CD4-positive, alpha-beta T cell treated with Interleukin-17A for 1 hour (primary cell): ENCODE measurements around the gene TAF1B.
A peak's percentile ranks its signal among the peaks of the same experiment; 100 is the strongest.

ENCODE experiments used
- DNase-seq: peaks from one replicate; pipeline ENCODE4 v3.0.0-alpha.2; 2020

TAF1B gene

DNA sequence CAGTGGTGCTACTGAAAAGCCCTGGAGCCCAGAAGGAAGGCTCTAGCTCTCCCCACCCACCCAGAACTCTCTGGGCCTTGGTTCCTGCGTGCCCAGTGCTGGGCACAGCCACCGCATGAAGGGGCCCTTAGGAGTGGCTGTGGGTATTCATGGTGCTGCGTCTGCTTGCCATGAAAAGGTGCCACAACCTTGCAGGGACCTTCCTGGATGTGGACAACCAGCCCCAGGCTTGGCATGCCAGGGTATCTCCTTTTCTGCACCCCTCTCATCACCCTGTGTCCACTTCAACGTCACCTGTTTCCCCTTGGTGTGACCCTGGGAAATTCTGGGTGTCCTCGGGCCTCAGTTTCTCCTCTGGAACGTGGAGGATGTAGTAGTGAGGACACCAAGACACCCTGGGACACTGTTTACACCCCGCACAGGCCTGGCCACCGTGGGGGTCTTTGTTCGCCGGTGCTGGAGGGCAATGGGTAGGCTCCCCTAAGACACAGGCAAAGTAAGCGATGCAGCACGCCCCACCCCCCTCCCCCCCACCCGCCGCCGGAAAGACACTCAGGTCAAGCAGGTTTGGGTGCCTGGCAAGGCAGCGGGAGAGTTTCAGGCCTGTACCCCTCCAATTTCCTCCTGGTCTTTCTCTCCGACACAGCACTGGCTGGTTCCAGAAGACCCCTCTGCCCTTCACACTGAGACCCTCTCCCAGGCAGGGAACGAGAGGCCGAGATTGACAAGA lies 34.8 kb upstream of the TAF1B start:
- DNase-seq: no peak

DNA sequence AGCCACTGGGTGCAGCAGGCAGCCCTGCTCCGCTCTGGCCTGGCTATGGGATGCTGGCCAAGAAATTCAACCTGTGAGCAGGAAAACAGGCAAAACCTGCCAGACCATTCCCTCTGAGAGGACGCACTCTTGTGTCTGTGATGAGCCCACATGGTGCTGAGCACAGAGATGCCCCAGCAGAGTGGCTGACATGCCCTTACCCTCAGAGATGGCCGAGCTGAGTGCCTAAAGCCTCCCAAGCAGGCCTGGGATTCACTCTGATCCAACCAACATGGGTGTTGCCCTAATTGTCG lies 34.3 kb upstream of the TAF1B start:
- DNase-seq: no peak

DNA sequence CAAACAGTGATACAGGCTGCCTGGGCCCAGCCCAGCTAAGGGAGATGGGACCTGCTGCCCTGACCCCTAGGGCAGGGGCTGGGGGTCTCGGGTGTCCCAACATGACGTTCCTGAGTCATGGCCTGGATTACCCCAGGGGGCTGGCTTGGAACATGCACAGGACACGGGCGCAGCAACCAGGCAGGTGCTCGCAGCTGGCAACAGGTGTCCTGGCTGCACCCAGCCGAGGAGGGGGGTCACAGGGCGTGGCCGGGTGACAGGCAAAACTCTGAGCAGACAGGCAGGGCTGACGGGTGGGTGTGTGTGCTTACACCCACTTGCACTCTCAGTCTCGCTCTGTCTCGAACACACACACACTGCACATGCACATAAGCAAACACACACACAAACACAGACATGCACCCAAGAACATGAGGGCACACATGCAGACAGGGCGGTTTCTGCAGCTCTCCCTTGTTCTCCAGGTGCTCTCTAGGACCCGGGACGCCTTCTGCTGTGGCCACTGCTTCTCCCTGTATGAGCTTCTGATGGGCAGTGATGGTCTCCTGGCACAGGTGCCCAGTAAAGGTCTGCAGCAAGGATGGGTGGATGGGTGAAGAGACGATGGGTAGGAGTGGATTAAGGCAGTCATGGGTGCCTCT lies 33.7 kb upstream of the TAF1B start:
- DNase-seq: no peak

DNA sequence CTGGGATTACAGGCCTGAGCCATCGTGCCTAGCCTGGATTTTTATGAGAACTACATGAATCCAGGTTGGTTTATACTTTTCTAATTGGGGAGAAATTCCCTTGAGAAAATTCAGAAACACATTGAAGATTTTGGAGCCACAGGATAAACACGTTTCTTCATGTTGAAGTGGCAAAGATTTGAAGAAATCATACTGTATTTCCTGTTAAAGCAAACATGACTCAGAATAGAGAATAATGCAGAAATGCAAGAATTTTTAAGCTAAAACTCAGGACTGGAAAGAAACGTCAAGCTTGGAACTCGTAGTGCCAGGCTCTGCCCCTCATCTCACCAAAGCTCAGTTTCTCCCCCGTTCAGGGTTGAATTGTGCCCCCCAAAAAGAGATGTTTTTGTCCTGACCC lies 32.1 kb upstream of the TAF1B start:
- DNase-seq: no peak

DNA sequence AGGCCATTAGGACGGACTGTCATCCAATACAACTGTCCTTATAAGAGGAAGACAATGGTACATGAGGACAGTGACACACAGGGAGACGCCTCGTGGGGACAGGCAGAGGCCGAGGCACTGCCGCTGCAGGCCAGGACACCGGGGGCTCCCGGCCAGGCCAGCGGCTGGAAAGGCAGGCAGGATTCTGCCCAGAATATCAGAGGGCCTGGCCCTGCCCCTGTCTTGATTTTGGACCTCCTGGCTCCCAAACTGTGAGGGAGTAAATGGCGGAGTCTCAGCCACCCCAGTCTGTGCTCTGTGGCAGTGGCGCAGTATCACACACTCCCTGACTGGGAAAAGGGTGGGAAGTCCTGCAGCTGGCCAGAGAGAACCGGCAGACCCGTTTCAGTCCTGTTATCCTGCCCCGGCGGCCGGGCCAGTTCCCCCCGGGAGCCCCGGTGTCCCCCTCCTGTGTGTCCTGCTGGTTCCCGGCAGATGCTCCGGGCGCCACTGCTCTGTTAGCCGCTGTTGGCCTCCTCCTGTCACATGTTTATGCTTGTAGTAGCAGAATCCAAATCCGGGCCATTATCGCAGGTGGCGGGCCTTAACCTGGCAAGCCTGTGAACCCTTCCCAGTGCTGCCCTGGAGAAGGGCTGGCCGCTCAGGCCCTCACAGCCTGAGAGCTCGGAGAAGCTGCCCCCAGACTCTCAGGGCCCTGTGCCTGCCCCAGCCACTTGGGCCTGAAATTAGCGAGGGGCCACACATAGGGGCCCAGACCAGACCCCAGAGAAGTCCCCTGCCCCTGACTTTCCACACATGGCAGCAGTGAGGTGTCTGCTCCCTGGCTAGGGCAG lies 31.4 kb upstream of the TAF1B start:
- no peak for DNase-seq

DNA sequence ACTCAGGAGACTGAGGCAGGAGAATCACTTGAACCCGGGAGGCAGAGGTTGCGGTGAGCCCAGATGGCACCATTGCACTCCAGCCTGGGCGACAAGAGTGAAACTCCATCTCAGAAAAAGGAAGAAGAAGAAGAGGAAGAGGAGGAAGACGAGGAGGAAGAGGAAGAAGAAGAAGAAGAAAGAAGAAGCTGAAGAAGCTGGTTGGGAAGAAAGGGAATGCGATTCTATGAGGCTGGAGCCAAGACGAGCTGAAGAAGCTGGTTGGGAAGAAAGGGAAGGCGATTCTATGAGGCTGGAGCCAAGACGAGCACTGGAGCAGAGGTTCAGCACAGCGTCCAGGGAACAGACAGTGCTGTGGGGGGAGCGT lies 30.3 kb upstream of the TAF1B start:
- no peak for DNase-seq

DNA sequence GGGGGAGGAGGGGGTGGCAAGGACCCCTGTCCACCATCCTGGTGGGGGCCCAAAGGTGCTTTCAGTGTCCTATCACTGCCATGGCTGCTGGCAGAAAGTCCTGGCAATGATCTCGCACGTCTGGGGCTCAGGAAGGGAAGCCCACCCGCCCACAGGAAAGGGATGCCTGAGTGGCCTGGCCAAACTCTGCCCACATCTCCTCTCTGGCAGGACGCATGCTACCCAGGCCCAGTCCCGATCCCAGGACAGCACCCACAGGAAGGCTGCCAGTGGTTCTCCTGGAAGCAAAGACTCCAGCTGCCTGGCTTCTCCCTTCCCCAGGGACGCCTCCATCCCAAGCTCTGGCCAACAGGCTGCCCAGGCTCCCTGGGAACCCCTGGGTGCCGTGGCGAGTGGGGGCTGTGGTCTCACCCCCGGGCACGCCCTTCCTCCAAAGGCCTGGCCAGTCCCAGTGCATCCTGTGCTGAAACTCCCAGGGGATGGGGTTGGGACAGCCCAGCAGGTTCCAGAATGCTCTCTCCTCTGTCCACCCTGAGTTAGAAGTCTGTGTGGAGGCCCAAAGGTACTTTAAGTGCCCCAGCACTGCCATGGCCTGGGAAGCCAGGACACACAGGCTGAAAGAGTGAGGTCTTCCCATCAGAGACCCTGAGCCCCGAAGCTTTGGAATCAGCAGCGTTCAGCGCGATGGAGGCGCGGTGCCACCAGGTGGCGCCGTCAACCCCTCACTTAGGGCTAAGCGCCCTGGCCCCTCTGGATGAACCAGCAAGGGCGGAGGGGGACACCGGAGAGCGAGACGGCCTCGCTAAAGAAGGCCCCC lies 29.8 kb upstream of the TAF1B start:
- DNase-seq: peak; percentile 67

DNA sequence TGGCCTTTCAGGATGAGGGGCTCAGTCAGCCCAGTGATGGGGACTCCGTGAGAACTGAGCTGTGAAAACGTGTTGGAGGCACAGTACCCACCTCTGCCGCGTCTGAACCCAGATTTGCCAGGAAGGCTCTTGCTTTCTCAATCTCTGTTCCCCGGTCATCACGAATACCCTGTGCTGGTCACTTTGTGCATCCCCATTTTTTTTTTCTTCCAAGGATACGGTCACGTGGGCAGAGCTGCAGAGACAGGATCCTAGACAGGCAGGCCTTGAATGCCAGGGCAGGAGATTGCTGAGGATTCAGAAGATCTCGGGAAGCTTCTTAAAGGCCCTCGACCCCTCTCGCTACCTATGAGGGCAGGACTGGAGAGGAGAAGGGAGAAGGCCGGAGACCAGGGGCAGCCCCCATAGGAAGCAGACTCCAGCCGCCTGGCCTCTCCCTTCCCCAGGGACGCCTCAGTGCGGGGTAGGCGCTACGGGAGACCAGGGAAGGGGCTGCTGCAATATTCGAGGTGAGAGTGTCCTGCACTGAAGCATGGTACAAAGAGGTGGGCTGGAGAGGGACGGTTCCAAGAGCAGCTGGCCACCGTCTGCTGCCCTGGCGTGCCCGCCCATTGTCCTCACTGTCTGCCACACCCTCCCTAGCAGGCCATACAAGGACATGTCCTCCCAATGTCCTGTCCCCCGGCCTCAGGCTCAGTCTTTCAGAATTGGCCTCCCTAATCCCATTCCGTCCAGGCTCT lies 29.0 kb upstream of the TAF1B start:
- DNase-seq: no peak

DNA sequence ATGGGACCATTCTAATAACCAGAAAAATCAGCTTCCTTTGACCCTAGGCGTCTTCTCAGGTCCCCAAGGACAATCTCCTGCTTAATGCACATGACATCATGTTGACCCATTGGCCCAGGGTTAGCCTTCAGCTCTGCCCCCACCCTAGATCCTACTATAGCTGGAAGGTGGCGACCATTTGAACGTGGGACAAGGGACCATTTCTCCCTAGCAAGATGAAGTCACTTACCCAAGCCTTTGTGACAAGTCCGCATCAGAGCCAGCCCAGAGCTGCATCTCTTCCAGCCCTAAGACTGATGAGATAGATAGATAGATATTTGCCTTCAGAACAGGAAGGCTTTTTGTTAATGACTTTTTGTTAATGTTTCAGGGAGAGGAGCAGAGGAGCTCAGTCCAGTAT lies 28.2 kb upstream of the TAF1B start:
- no peak for DNase-seq

DNA sequence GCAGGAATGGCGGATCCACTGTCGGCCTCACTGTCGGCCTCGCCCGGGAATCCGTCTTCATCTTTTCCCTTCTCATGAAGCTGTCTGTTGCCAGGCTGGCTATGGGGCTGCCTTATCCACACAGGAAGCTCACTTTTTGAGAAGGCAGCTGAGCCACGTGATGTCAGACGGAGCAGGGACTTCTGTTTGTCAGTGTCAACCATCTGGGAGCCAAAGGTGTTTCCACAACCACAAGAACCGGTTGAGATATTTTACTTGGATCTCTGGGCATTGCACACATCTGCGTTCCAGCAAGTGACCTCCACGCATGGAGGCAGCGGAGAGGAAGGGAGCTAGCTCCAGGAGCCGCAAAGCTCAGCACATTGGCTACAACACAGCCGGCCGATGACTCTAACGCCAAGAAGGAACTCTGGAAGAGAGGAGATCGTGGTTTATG lies 27.4 kb upstream of the TAF1B start:
- DNase-seq: no peak

DNA sequence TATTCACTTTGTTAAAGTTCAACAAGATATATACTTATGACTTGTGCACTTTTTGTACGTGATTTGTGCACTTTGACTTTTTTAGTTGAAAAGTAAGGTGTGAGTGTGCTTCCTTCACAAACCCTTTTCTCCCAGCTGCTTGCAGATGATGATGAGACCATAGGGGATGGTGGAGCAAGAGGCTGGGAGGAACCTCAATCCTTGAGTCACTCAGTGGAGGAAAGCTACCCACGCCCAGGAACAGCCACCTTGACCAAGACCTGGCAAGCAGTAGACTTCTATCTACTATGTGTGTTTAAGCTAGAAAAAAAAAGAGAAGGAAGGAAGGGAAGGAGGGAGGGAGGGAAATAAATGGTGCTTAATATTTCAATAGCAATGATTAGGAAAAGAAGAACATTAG lies 25.2 kb upstream of the TAF1B start:
- DNase-seq: no peak

DNA sequence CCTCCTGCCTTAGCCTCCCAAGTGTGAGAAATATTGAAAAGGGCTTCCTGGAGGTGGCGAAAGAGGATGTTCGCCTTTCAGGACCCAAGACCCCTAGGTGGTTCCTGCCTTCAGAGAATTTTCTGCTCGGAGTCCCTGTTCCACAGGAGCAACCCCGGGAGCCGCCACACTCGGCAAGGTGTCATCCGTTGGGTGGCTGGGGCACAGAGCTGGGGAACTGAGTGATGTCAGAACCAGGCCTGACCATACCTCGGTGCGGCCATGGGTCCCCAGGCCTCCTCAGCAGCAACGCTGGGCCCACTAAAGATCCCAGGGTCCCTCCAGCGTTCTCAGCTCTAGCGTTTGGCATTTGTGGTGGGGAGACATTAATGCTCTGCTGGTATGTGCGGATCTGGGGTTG lies 23.7 kb upstream of the TAF1B start:
- DNase-seq: no peak

DNA sequence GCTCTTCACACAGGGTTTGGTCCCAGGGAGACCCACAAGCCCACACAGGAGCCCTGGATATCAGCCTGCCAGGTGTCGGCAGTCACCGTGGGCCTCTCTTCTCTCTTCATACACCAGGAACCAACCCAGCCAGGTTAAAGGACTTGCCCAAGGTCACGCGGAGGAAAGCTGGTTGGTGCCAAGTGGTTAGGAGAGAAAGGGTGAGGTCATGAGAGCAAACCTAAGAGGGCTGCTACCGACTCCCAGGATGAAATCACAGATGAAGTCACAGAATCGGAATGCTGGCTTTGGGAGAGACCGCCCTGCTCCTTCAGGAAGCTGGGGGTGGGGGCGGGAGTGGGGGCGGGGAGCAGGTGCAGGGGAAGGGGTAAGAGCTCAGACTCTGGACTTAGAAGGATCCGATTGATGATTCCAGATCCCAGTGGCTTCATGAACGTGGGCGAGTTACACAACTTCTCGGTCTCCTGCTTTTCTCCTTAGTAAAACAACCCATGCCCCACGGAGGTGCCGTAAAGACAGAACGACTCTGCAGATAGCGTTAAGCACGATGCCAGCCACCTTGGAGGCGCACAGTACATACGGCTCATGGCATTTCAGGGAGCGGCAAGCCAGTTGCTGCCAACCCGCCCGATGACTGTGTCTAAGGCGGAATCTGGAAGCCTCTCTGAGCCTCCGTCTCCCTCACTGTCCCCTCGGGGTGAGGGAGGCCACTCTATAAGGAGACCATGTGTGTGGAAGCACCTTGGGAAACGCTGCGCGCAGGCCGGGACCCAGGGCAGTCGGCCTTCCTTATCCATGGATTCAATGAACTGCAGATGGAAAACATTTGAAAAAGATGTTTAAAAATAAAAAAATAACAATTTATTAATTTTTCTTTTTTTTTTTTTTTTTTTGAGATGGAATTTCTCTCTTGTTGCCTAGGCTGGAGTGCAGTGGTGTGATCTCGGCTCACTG lies 23.0 kb upstream of the TAF1B start:
- no peak for DNase-seq

DNA sequence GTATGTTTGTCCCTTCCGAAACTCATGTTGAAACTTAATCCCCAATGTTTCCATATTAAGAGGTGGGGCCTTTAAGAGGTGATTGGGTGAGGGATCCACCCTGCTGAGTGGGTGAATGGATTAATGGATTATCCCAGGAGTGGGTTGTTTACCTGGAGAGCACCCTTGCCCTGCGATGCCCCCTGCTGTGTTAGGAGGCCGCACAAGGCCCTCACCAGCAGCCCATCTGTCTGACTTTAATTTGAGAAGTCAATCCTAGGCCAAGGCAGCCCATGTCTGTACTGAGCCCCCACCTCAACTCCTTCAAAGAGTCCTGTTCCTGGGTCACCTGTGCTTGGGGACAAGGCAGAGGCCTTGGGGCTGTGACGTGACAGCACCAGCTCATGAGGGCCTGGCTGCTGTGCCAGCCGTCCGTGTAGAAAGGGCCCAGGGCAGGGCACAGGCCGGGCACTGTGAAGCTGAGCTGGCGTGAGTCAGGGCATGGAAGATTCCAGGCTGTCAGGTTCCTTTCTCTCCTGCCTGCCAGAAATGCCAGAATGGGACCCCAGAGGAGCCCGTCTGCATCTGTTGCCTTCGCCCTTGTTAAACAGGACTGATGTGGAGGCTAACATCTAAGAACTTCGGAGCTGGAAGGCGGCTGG lies 21.3 kb upstream of the TAF1B start:
- DNase-seq: no peak

DNA sequence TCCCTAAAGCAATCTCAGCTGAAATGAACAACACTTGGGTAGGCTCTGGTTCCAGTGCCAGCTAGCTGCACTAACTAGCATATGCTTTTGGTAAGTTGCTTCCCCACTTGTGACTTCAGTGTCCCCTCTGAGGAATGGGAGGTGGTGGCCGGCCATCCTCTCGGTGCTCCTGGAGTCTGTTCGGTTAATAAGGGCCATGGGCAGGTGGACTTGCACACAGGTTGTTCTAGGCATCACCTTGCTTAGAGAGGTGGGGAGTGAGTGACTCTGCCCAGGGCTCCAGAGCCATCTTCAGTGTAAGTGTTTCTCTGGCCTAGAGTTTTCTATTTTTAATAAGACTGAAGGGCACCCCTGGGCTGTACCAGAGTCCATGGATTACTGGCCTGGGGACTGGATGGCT lies 18.8 kb upstream of the TAF1B start:
- no peak for DNase-seq

DNA sequence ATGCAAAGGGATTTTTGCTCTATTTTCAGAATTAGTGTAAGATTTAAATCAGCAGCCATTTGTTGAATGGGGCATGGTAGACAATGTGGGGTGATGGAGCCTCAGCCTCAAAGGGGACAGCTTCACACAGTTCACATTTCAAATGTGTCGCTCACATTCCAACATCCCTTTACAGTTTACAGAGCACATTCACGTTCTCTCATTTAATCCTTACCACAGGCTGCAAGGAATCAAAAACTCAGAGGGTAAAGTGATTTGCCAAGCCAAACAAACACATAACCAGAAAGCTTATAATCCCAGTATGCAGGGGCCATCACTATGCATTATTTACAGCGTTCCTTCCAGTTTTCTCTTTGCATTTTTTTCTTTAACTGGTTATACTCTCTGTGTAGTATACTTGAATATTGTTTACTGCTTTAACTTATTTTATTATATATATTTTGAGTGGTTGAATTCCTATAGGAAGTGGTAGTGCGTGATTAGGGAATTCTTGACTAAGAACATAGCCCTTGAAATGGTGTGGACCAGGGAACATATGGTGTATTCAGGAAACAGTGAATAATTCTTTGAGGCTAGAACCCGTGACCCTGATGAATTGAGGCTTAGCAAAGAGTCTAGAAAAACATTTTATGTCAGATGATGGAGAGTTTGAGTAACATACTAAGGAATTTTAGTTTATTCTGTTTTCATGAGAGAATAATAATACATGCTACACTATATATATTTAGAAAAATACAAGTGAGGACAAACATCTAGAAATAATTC lies 18.1 kb upstream of the TAF1B start:
- DNase-seq: no peak

DNA sequence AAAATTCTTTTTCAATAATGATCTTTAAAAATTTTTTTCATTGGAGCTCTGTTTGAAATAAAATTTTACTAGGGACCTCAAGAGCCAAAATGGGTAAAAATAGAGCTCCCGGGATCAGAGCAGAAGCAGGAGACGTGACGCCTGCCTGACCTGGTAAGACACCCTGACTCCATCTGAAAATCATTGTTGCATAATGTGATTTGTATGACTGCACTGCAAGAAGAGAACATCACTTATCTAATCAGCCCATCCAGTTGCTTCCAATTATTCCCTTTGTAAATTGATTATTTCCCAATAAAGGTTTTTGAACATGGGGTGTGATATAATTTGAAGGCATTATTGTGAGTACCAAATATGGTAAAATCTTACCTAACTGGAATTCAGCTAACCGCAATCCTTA lies 17.1 kb upstream of the TAF1B start:
- DNase-seq: no peak

DNA sequence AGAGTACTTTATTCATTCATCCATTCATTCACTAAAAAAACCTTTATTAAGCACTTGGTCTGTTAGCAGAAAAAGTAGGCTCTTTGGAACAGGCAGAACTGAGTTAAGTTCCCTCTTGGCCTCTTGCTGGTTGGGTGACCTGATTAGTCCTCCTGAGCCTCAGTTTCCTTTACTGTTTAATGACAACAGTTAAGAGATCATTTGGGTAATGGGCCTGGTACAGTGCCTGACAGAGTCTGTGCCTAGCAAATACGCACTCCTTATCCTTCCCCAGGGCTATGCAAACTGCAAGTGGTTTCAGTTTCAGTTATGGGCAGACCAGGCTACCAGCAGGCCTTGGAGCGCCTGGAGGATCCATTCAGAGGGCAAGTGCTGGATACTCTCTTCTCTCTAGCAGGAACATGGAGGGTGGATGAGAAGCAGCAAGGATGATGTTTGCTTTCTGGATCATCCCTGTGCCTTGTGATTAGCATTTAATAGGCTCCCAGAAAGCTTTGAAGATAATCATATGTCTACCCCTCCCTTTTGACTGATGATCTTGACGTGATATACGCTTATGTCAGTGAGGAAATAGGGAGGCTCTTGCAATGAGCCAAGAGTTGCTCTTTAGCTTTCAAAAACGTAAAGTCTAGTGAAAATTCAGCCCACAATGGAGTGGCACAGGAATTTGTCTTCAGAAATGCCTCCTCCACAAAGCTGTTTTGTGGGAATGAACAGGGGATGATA lies 12.4 kb upstream of the TAF1B start:
- DNase-seq: peak; percentile 25

DNA sequence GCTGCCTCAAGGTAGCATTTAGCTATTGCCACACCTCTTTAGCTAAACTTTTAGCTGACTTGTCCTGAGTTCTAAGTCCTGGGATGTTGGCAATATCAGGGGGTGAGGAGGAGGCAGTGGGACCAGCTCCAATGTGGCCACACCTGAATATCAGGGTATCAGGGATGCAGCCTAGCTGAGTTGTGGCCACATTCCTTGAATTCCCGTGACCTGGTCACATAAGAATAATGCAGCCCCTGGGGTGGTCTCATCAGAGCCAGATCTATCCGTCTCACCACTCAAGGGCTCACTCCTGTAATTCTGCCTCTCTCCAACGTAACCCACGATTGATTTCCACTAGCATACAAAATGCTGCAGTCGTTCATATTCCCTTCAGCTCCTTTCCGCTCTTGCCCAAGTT lies 11.6 kb upstream of the TAF1B start:
- no peak for DNase-seq
